HL-60 (cell line): ENCODE results near the gene CDKN2D.

Source experiments
- DNase-seq, 2 experiments: peaks; one replicate each; pipeline ENCODE4 v3.0.0-alpha.2; 2010 to 2020; ENCODE audit warnings: low read depth in 1 of 2, low spot score in 1 of 2
- H3K27ac ChIP-seq: fragments of 250-450 bp; sonication (Bioruptor Pico); replicated peaks from 2 replicates; pipeline ENCODE4 v1.5.1; 2020; ENCODE audit warnings: mild to moderate bottlenecking, moderate library complexity
- H3K27me3 ChIP-seq: fragments of 250-450 bp; sonication (Bioruptor Pico); 2 replicates; pipeline ENCODE4 v1.5.1; 2021; ENCODE audit warnings: mild to moderate bottlenecking, moderate library complexity; ENCODE audit not compliant: insufficient read depth, poor library complexity, severe bottlenecking
- H3K4me3 ChIP-seq: replicated peaks from 2 replicates; pipeline ENCODE4 v1.5.1; 2011; ENCODE audit warnings: mild to moderate bottlenecking, control low read depth, low read length; ENCODE audit not compliant: insufficient read depth
- GABPA ChIP-seq: IDR thresholded peaks from 2 replicates; pipeline ENCODE4 v1.6.1; 2012; ENCODE audit warnings: low read depth
- POLR2AphosphoS5 ChIP-seq: IDR thresholded peaks from 2 replicates; pipeline ENCODE4 v1.6.1; 2012; ENCODE audit warnings: low read depth
- SPI1 ChIP-seq: IDR thresholded peaks from 2 replicates; pipeline ENCODE4 v1.6.1; 2012; ENCODE audit warnings: low read depth, mild to moderate bottlenecking, borderline replicate concordance
- TF ChIP-seq, protein P1 (sequence below): IDR thresholded peaks from 2 replicates; pipeline ENCODE4 v1.6.1; 2012; ENCODE audit warnings: low read depth; ENCODE audit not compliant: insufficient replicate concordance
- TF ChIP-seq, protein P2 (sequence below): IDR thresholded peaks from one replicate; pipeline ENCODE4 v1.5.1; 2011; ENCODE audit warnings: low read length, control low read depth, inconsistent platforms; ENCODE audit not compliant: insufficient read depth

CDKN2D gene

DNA sequence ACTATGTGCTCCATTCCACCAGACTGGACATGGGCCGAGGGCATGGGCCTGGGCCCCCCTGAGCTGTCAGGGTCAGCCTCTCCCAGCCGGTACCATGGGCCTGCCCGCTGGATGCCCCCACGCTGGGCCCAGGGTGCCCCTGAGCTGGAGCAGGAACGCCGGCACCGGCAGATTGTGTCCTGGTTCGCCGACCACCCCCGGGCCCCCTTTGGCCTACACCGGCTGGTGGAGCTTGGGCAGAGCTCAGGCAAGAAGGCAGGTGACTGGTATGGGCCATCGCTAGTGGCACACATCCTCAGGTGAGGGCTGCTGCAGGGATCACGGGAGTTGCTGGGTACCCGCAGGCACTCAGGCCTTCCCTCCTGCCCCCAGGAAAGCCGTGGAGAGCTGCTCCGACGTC is 22.0 kb downstream of the CDKN2D start:
- TF ChIP-seq SPI1 (no peak), GABPA (no peak), POLR2AphosphoS5 (no peak)
- TF ChIP-seq, protein P1, sequence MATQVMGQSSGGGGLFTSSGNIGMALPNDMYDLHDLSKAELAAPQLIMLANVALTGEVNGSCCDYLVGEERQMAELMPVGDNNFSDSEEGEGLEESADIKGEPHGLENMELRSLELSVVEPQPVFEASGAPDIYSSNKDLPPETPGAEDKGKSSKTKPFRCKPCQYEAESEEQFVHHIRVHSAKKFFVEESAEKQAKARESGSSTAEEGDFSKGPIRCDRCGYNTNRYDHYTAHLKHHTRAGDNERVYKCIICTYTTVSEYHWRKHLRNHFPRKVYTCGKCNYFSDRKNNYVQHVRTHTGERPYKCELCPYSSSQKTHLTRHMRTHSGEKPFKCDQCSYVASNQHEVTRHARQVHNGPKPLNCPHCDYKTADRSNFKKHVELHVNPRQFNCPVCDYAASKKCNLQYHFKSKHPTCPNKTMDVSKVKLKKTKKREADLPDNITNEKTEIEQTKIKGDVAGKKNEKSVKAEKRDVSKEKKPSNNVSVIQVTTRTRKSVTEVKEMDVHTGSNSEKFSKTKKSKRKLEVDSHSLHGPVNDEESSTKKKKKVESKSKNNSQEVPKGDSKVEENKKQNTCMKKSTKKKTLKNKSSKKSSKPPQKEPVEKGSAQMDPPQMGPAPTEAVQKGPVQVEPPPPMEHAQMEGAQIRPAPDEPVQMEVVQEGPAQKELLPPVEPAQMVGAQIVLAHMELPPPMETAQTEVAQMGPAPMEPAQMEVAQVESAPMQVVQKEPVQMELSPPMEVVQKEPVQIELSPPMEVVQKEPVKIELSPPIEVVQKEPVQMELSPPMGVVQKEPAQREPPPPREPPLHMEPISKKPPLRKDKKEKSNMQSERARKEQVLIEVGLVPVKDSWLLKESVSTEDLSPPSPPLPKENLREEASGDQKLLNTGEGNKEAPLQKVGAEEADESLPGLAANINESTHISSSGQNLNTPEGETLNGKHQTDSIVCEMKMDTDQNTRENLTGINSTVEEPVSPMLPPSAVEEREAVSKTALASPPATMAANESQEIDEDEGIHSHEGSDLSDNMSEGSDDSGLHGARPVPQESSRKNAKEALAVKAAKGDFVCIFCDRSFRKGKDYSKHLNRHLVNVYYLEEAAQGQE = no peak
- TF ChIP-seq, protein P2, sequence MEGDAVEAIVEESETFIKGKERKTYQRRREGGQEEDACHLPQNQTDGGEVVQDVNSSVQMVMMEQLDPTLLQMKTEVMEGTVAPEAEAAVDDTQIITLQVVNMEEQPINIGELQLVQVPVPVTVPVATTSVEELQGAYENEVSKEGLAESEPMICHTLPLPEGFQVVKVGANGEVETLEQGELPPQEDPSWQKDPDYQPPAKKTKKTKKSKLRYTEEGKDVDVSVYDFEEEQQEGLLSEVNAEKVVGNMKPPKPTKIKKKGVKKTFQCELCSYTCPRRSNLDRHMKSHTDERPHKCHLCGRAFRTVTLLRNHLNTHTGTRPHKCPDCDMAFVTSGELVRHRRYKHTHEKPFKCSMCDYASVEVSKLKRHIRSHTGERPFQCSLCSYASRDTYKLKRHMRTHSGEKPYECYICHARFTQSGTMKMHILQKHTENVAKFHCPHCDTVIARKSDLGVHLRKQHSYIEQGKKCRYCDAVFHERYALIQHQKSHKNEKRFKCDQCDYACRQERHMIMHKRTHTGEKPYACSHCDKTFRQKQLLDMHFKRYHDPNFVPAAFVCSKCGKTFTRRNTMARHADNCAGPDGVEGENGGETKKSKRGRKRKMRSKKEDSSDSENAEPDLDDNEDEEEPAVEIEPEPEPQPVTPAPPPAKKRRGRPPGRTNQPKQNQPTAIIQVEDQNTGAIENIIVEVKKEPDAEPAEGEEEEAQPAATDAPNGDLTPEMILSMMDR = no peak
- Histone ChIP-seq H3K27ac (no peak overlapping the region), H3K27me3 (no peaks in the 10 kb centered on the region), H3K4me3 (no peak overlapping the region)
- no peak for DNase-seq

DNA sequence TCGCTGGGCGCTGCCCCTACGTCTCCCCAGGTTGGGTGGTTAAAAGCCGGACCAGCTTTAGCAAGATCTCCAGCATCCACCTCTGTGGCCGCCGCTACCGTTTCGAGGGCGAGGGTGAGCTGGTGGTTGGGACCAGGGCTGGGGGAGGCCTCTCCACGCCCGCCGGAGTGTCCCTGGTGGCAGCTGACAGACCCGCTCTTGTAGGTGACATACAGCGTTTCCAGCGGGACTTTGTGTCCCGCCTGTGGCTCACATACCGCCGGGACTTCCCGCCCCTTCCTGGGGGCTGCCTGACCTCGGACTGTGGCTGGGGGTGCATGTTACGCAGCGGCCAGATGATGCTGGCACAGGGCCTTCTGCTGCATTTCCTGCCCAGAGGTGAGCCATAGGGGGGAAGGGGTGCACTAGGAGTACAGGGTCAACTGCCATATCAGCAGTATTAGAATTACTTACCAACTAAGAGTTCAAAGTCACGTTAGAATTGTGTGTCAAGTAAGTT is 24.0 kb downstream of the CDKN2D start:
- H3K27ac ChIP-seq = no peak overlapping the region
- TF ChIP-seq GABPA = no peak
- TF ChIP-seq, protein P1 = no peak
- TF ChIP-seq SPI1 = no peak
- no peak for TF ChIP-seq POLR2AphosphoS5
- TF ChIP-seq, protein P2 = no peak
- peak in 1 of 2 experiments; percentile 1 for DNase-seq
- peak overlapping the region; percentile 72 for H3K4me3 ChIP-seq
- H3K27me3 ChIP-seq = no peaks in the 10 kb centered on the region

DNA sequence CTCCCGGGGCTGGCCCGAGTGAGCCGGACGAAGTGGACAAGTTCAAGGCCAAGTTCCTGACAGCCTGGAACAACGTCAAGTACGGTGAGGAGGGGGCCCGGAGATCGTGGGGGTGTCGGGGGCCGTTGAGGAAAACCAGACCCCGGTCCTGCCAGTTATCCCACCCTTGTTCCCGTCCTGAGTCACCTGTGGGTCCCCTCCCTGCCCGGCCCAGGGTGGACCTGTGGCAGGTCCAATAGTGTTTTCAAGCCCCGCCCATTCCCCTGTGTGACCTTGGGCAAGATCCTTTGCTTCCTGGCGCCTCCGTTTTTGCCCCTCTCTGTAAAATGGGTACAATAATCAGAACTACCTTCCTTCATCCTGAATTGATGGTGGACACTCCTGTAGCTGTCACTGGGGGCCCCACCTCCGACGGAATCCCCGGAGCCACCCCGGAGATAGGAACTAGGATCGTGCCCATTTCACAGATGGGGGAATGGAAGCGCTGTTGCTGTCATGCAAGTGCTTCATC is 24.5 kb downstream of the CDKN2D start:
- peak in 1 of 2 experiments; percentile 33 for DNase-seq
- peak overlapping the region; percentile 72 for H3K4me3 ChIP-seq
- H3K27ac ChIP-seq = peak overlapping the region; percentile 68
- TF ChIP-seq SPI1 (no peak), GABPA (no peak), POLR2AphosphoS5 (no peak)
- TF ChIP-seq, protein P1 = no peak
- TF ChIP-seq, protein P2 = no peak
- H3K27me3 ChIP-seq = no peaks in the 10 kb centered on the region
